Liver (tissue), 9 donors: ENCODE results near the gene ATXN3. TPM values are rescaled to one million over a fixed set of nuclear protein-coding genes. Genes with fewer than 3 reads are reported as not detected.

Experiments
- DNase-seq: peaks from one replicate; pipeline ENCODE4 v3.0.0-alpha.2; 2017; ENCODE audit warnings: low spot score
- H3K27ac ChIP-seq, 2 donors: one replicate each; pipeline ENCODE4 v1.7.0; 2013; ENCODE audit warnings: inconsistent platforms in 2 of 2, low read length in 2 of 2, control low read depth in 1 of 2, low read depth in 1 of 2, mild to moderate bottlenecking in 1 of 2
- H3K27me3 ChIP-seq, 4 donors: one replicate each; pipeline versions ENCODE4 v1.6.1 to v1.7.0; 2013; ENCODE audit warnings: low read length in 3 of 4, inconsistent platforms in 1 of 4, mild to moderate bottlenecking in 1 of 4, moderate library complexity in 1 of 4; ENCODE audit not compliant: control insufficient read depth in 4 of 4, insufficient read depth in 4 of 4
- H3K36me3 ChIP-seq, 4 donors: one replicate each; pipeline versions ENCODE4 v1.6.1 to v1.7.0; 2013; ENCODE audit warnings: low read length in 3 of 4, mild to moderate bottlenecking in 3 of 4, low read depth in 1 of 4, moderate library complexity in 1 of 4; ENCODE audit not compliant: control insufficient read depth in 4 of 4, insufficient read depth in 3 of 4
- H3K4me1 ChIP-seq, 4 donors: one replicate each; pipeline versions ENCODE4 v1.6.1 to v1.7.0; 2013; ENCODE audit warnings: low read length in 3 of 4, mild to moderate bottlenecking in 3 of 4, moderate library complexity in 1 of 4; ENCODE audit not compliant: control insufficient read depth in 4 of 4, insufficient read depth in 4 of 4
- H3K4me3 ChIP-seq, 3 donors: one replicate each; pipeline versions ENCODE4 v1.6.1 to v1.7.0; 2013; ENCODE audit warnings: low read length in 3 of 3, control low read depth in 1 of 3, low read depth in 1 of 3, mild to moderate bottlenecking in 1 of 3
- H3K9ac ChIP-seq, 2 donors: one replicate each; pipeline ENCODE4 v1.7.0; 2013; ENCODE audit warnings: low read length in 2 of 2, mild to moderate bottlenecking in 2 of 2, moderate library complexity in 2 of 2, control low read depth in 1 of 2, low read depth in 1 of 2
- H3K9me3 ChIP-seq, 4 donors: one replicate each; pipeline versions ENCODE4 v1.6.1 to v1.7.0; 2013; ENCODE audit warnings: low read length in 3 of 4; ENCODE audit not compliant: control insufficient read depth in 4 of 4
- ATF3 ChIP-seq: IDR thresholded peaks from 2 replicates; pipeline ENCODE4 v1.6.1; 2016; ENCODE audit warnings: antibody characterized with exemption
- CTCF ChIP-seq: fragments of 150-350 bp; IDR thresholded peaks from 2 replicates; pipeline ENCODE4 v1.5.1; 2017; ENCODE audit warnings: improper control_type of control experiment, low read depth, low read length; ENCODE audit not compliant: missing input control
- EGR1 ChIP-seq, 2 donors: IDR thresholded peaks; 2 replicates each; pipeline ENCODE4 v1.6.1; 2016 to 2018; ENCODE audit warnings: antibody characterized with exemption in 2 of 2, low read depth in 2 of 2
- FOXA1 ChIP-seq: IDR thresholded peaks from 2 replicates; pipeline ENCODE4 v1.6.1; 2016; ENCODE audit warnings: antibody characterized with exemption
- FOXA2 ChIP-seq: IDR thresholded peaks from 2 replicates; pipeline ENCODE4 v1.6.1; 2016; ENCODE audit warnings: antibody characterized with exemption
- GABPA ChIP-seq, 2 donors: IDR thresholded peaks in 1 of 2; conservative IDR thresholded peaks in 1 of 2; 2 replicates each; pipeline ENCODE4 v1.6.1; 2016; ENCODE audit warnings: antibody characterized with exemption in 2 of 2, mild to moderate bottlenecking in 1 of 2, moderate library complexity in 1 of 2
- HNF4A ChIP-seq, 2 donors: conservative IDR thresholded peaks; 2 replicates each; pipeline ENCODE4 v1.6.1; 2016; ENCODE audit warnings: antibody characterized with exemption in 2 of 2, mild to moderate bottlenecking in 2 of 2
- HNF4G ChIP-seq: IDR thresholded peaks from 2 replicates; pipeline ENCODE4 v1.6.1; 2016; ENCODE audit warnings: antibody characterized with exemption
- JUND ChIP-seq, 2 donors: IDR thresholded peaks; 2 replicates each; pipeline ENCODE4 v1.6.1; 2016; ENCODE audit warnings: antibody characterized with exemption in 2 of 2
- NR2F2 ChIP-seq: IDR thresholded peaks from 2 replicates; pipeline ENCODE4 v1.6.1; 2016; ENCODE audit warnings: antibody characterized with exemption
- RAD21 ChIP-seq, 2 donors: IDR thresholded peaks; 2 replicates each; pipeline ENCODE4 v1.6.1; 2016; ENCODE audit warnings: antibody characterized with exemption in 2 of 2, mild to moderate bottlenecking in 2 of 2
- RXRA ChIP-seq, 2 donors: IDR thresholded peaks; 2 replicates each; pipeline ENCODE4 v1.6.1; 2017 to 2018; ENCODE audit warnings: antibody characterized with exemption in 2 of 2, mild to moderate bottlenecking in 1 of 2
- SP1 ChIP-seq: IDR thresholded peaks from 2 replicates; pipeline ENCODE4 v1.6.1; 2018; ENCODE audit warnings: antibody characterized with exemption, mild to moderate bottlenecking
- TAF1 ChIP-seq: conservative IDR thresholded peaks from 2 replicates; pipeline ENCODE4 v1.6.1; 2016; ENCODE audit warnings: antibody characterized with exemption, mild to moderate bottlenecking
- YY1 ChIP-seq: IDR thresholded peaks from 2 replicates; pipeline ENCODE4 v1.6.1; 2016; ENCODE audit warnings: antibody characterized with exemption, mild to moderate bottlenecking
- WGBS: extraction: QIAGEN DNeasy Blood & Tissue Kit; methylation state at CpG from one replicate; pipeline ENCODE4 v1.1.7; 2013; 5-methylcytosine and 5-hydroxymethylcytosine counted together
- polyA plus RNA-seq, 2 donors: library from polyadenylated mRNA; stranded (reverse) in 1 of 2; unstranded in 1 of 2; fragments of 200-250 nt in 1 of 2; fragments of >200 nt in 1 of 2; fragmentation: Nextera tagmentation in 1 of 2; extraction: Ambion mirVana in 1 of 2; gene quantifications; one replicate each; pipeline versions ENCODE4 v1.2.1 to v1.2.3, GENCODE V29; 2013 to 2015
- total RNA-seq, 2 donors: library from RNA; depleted of rRNA; stranded (reverse); fragments of >200 nt; gene quantifications; one replicate each; pipeline ENCODE4 v1.2.3, GENCODE V29; 2014
- TF ChIP-seq, protein P1 (sequence below): IDR thresholded peaks from 2 replicates; pipeline ENCODE4 v1.6.1; 2016; ENCODE audit warnings: antibody characterized with exemption
- TF ChIP-seq, protein P2 (sequence below): IDR thresholded peaks from 2 replicates; pipeline ENCODE4 v1.6.1; 2016; ENCODE audit warnings: antibody characterized with exemption
- TF ChIP-seq, protein P3 (sequence below): IDR thresholded peaks from 2 replicates; pipeline ENCODE4 v1.6.1; 2016; ENCODE audit warnings: antibody characterized with exemption, mild to moderate bottlenecking
- donor health status: healthy.
- donor health status: healthy.
- donor health status: healthy.
- donor health status: healthy.
- donor health status: healthy.

ATXN3 gene
- total and polyA plus RNA-seq, 4 donors = 3.6 to 17.7 (median 9.1) TPM

- TF ChIP-seq CTCF (no peak), SP1 (no peak), HNF4G (no peak), RXRA (IDR thresholded peaks at IDR 0.05) (no peak), GABPA (IDR thresholded peaks at IDR 0.05 in 1 of 2, conservative IDR thresholded peaks at IDR 0.05 in 1 of 2) (no peak)
Measured at GRCh38 chr14:92143309-92143708, 36.9 kb upstream of the ATXN3 start (continued).

GRCh38 chr14:92135269-92135668 lies 28.9 kb upstream of the ATXN3 start:
- Histone ChIP-seq H3K27ac (no peak overlapping the region), H3K4me1 (no peaks in the 10 kb centered on the region), H3K9me3 (no peaks in the 10 kb centered on the region), H3K27me3 (no peaks in the 10 kb centered on the region), H3K36me3 (peaks cover 11 to 36% (median 23%) of the 10 kb centered on the region in 4 donors), H3K4me3 (no peak overlapping the region), H3K9ac (no peak overlapping the region)
- DNase-seq = no peak
- no peak for TF ChIP-seq SP1
- no peak for TF ChIP-seq HNF4G
- no peak for TF ChIP-seq FOXA2
- no peak for TF ChIP-seq RXRA (IDR thresholded peaks at IDR 0.05)
- TF ChIP-seq, protein P1, sequence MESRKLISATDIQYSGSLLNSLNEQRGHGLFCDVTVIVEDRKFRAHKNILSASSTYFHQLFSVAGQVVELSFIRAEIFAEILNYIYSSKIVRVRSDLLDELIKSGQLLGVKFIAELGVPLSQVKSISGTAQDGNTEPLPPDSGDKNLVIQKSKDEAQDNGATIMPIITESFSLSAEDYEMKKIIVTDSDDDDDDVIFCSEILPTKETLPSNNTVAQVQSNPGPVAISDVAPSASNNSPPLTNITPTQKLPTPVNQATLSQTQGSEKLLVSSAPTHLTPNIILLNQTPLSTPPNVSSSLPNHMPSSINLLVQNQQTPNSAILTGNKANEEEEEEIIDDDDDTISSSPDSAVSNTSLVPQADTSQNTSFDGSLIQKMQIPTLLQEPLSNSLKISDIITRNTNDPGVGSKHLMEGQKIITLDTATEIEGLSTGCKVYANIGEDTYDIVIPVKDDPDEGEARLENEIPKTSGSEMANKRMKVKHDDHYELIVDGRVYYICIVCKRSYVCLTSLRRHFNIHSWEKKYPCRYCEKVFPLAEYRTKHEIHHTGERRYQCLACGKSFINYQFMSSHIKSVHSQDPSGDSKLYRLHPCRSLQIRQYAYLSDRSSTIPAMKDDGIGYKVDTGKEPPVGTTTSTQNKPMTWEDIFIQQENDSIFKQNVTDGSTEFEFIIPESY = no peak
- no peak for TF ChIP-seq FOXA1
- no peak for TF ChIP-seq YY1
- TF ChIP-seq, protein P2, sequence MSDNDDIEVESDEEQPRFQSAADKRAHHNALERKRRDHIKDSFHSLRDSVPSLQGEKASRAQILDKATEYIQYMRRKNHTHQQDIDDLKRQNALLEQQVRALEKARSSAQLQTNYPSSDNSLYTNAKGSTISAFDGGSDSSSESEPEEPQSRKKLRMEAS = no peak
- TF ChIP-seq TAF1 = no peak
- TF ChIP-seq RAD21 (IDR thresholded peaks at IDR 0.05) = peak; percentile 51 to 71
- no peak for TF ChIP-seq JUND (IDR thresholded peaks at IDR 0.05)
- peak; percentile 17 for TF ChIP-seq CTCF
- WGBS = 81% methylated on average over 1 of the region's 1 CpG

DNA sequence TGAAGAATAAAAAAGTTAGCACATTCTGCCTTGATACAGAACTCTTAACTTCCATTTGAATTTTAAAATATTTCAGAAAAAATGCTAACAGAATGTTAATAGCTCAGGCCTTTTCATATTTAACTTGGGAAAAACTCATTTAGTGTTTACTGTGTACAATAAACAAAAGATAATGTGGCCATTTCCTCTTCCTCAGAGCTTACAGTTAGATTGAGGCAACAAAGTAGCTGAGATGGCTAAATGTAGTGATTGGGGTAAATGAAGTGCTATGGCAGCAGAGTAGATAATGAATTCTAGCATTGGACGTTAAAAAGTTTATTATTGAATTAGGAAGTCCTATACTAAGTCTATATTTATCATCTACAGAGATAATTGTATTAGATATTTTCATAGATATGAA lies 28.1 kb upstream of the ATXN3 start:
- H3K27ac ChIP-seq = no peak overlapping the region
- peaks cover 9 to 34% (median 23%) of the 10 kb centered on the region in 4 donors for H3K36me3 ChIP-seq
- DNase-seq = no peak
- no peaks in the 10 kb centered on the region for H3K9me3 ChIP-seq
- H3K4me1 ChIP-seq = no peaks in the 10 kb centered on the region
- no peak overlapping the region for H3K4me3 ChIP-seq
- H3K27me3 ChIP-seq = no peaks in the 10 kb centered on the region
- H3K9ac ChIP-seq = no peak overlapping the region
- WGBS = 68% methylated on average over 1 of the region's 1 CpG
- no peak for TF ChIP-seq FOXA1
- TF ChIP-seq JUND (IDR thresholded peaks at IDR 0.05) = no peak
- no peak for TF ChIP-seq HNF4G
- no peak for TF ChIP-seq TAF1
- TF ChIP-seq NR2F2 = no peak
- TF ChIP-seq FOXA2 = no peak
- no peak for TF ChIP-seq RAD21 (IDR thresholded peaks at IDR 0.05)
- TF ChIP-seq, protein P3, sequence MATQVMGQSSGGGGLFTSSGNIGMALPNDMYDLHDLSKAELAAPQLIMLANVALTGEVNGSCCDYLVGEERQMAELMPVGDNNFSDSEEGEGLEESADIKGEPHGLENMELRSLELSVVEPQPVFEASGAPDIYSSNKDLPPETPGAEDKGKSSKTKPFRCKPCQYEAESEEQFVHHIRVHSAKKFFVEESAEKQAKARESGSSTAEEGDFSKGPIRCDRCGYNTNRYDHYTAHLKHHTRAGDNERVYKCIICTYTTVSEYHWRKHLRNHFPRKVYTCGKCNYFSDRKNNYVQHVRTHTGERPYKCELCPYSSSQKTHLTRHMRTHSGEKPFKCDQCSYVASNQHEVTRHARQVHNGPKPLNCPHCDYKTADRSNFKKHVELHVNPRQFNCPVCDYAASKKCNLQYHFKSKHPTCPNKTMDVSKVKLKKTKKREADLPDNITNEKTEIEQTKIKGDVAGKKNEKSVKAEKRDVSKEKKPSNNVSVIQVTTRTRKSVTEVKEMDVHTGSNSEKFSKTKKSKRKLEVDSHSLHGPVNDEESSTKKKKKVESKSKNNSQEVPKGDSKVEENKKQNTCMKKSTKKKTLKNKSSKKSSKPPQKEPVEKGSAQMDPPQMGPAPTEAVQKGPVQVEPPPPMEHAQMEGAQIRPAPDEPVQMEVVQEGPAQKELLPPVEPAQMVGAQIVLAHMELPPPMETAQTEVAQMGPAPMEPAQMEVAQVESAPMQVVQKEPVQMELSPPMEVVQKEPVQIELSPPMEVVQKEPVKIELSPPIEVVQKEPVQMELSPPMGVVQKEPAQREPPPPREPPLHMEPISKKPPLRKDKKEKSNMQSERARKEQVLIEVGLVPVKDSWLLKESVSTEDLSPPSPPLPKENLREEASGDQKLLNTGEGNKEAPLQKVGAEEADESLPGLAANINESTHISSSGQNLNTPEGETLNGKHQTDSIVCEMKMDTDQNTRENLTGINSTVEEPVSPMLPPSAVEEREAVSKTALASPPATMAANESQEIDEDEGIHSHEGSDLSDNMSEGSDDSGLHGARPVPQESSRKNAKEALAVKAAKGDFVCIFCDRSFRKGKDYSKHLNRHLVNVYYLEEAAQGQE = no peak
- no peak for TF ChIP-seq EGR1 (IDR thresholded peaks at IDR 0.05; ENCODE audit: low read depth in 2 of 2)
- no peak for TF ChIP-seq RXRA (IDR thresholded peaks at IDR 0.05)
- no peak for TF ChIP-seq HNF4A (conservative IDR thresholded peaks at IDR 0.05)
- no peak for TF ChIP-seq CTCF
- TF ChIP-seq ATF3 = no peak
- no peak for TF ChIP-seq SP1
